Body of pancreas (tissue), 4 donors: Measurements from ENCODE around the gene NUDT17. TPM values are rescaled to one million over a fixed set of nuclear protein-coding genes. Genes with fewer than 3 reads are reported as not detected.

Experiments used
- ATAC-seq: fragments of 150-250 bp; one replicate; pipeline ENCODE4 v1.9.1; 2016
- DNase-seq, 4 donors: peaks; one replicate each; pipeline ENCODE4 v3.0.0-alpha.2; 2019
- H3K27ac ChIP-seq, 4 donors: fragments of 200-600 bp; sonication (generic); 1 replicate in 3 of 4; 2 replicates in 1 of 4; pipeline versions ENCODE4 v1.5.1 to v1.6.1; 2016 to 2019; ENCODE audit warnings: mild to moderate bottlenecking in 1 of 4, mixed read lengths in 1 of 4, moderate library complexity in 1 of 4
- H3K27me3 ChIP-seq, 2 donors: fragments of 200-600 bp; sonication (generic); one replicate each; pipeline ENCODE4 v1.6.0; 2016; ENCODE audit warnings: mild to moderate bottlenecking in 1 of 2
- H3K36me3 ChIP-seq, 2 donors: fragments of 200-600 bp; sonication (generic); replicated peaks in 1 of 2; 2 replicates each; pipeline ENCODE4 v1.5.1; 2016; ENCODE audit warnings: low read depth in 2 of 2; ENCODE audit not compliant: insufficient read depth in 1 of 2
- H3K4me1 ChIP-seq: fragments of 200-600 bp; sonication (generic); one replicate; pipeline ENCODE4 v1.6.0; 2016
- H3K4me3 ChIP-seq, 2 donors: fragments of 200-600 bp; sonication (generic); 1 replicate in 1 of 2; 2 replicates in 1 of 2; pipeline ENCODE4 v1.5.1; 2016 to 2019
- H3K9me3 ChIP-seq, 3 donors: fragments of 200-600 bp; sonication (generic); 1 replicate in 2 of 3; 2 replicates in 1 of 3; pipeline ENCODE4 v1.5.1; 2016
- POLR2A ChIP-seq, 3 donors: fragments of 450-650 bp; IDR thresholded peaks; one replicate each; pipeline ENCODE4 v1.6.1; 2016; ENCODE audit warnings: antibody characterized with exemption in 3 of 3, mild to moderate bottlenecking in 2 of 3
- WGBS, 2 donors: methylation state at CpG; one replicate each; pipeline ENCODE4 v1.1.5; 2017; 5-methylcytosine and 5-hydroxymethylcytosine counted together
- intact Hi-C: fragments of 100-400 bp; cut with DNase I; formaldehyde crosslinking; loops from one replicate; pipeline ENCODE4 v1.15.1; 2023
- total RNA-seq, 2 donors: library from RNA; depleted of rRNA; stranded (reverse); fragments of >200 nt; gene quantifications; one replicate each; pipeline ENCODE4 v1.1.0, GENCODE V29; 2016
- TF ChIP-seq, protein P1 (sequence below), 7 experiments: fragments of 450-650 bp in 4 of 7; fragments of 200-600 bp in 3 of 7; sonication (generic) in 3 of 7; IDR thresholded peaks; one replicate each; pipeline ENCODE4 v1.5.1; 2016 to 2019; ENCODE audit warnings: antibody characterized with exemption in 7 of 7

The NUDT17 gene
- total RNA-seq, 2 donors from 2014 or later, result 1.6 TPM; not detected in 1

DNA sequence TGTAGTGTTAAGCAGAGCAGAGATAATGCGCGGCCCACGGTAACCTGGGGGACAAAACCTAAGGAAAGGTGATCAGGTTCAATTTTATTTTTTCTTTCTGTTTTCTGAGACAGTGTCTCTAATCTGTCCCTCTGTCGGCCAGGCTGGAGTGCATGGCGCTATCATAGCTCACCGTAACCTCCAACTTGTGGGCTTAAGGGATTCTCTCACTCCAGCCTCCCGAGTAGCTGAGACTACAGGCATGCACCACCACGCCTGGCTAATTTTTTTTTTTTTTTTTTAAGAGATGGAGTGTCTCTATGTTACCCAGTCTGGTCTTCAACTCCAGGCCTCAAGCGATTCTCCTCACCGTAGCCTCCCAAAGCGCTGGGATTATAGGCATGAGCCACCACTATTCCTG, 41.0 kb downstream of the NUDT17 start:
- Histone ChIP-seq H3K27me3 (no peaks in the 10 kb centered on the region), H3K4me1 (peaks cover 27% of the 10 kb centered on the region), H3K4me3 (peak overlapping the region; percentile 32 to 82), H3K36me3 (no peaks in the 10 kb centered on the region), H3K27ac (no peak overlapping the region), H3K9me3 (no peaks in the 10 kb centered on the region)
- intact Hi-C loops, result no loop called here
- TF ChIP-seq, protein P1, sequence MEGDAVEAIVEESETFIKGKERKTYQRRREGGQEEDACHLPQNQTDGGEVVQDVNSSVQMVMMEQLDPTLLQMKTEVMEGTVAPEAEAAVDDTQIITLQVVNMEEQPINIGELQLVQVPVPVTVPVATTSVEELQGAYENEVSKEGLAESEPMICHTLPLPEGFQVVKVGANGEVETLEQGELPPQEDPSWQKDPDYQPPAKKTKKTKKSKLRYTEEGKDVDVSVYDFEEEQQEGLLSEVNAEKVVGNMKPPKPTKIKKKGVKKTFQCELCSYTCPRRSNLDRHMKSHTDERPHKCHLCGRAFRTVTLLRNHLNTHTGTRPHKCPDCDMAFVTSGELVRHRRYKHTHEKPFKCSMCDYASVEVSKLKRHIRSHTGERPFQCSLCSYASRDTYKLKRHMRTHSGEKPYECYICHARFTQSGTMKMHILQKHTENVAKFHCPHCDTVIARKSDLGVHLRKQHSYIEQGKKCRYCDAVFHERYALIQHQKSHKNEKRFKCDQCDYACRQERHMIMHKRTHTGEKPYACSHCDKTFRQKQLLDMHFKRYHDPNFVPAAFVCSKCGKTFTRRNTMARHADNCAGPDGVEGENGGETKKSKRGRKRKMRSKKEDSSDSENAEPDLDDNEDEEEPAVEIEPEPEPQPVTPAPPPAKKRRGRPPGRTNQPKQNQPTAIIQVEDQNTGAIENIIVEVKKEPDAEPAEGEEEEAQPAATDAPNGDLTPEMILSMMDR (IDR thresholded peaks at IDR 0.05), result no peak
- no peak for TF ChIP-seq POLR2A (IDR thresholded peaks at IDR 0.05)
- ATAC-seq (no peak), DNase-seq (peak in 1 of 4 donors; percentile 20)
- 46 to 55% methylated on average over 11 of the region's 11 CpGs for WGBS, 2 donors

DNA sequence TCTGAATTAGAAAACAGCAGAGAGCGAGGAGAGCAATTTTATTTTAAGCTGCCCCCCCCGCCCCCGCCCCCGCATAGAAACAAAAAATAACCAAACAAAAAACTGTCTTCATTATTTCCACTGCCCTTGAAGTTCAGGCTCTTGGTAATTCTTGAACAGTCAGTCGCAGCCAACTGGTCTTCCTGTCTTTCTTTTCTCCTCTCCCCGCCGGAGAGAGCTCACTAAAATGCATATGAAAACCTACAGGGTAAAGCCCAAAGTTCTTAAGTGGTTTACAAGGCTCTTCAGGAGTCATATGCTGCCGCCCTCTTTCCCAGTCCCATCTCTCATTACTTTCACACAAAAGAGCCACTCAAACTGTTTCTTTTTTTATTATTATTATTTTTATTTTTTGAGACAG, 41.4 kb downstream of the NUDT17 start:
- WGBS, 2 donors, result 71 to 82% methylated on average over 8 of the region's 8 CpGs
- no peak for ATAC-seq
- no peak for DNase-seq

DNA sequence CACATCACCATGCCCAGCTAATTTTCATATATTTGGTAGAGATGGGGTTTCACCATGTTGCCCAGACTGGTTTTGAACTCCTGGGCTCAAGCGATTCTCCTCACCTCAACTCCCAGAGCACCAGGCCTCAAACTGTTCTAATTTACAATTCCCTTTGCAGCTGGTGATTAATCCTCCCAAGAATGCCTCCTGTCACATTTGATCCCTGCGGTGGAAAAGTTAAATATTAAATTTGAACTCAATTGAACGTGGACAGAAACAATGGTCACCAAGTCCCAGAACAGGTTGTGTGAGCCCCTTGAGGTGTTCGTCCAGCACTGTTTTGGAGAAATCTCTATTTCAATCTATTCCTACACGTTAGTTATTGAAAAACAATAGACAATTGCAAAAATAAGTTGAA, 42.2 kb downstream of the NUDT17 start:
- TF ChIP-seq, protein P1 (IDR thresholded peaks at IDR 0.05), result no peak
- no peak for TF ChIP-seq POLR2A (IDR thresholded peaks at IDR 0.05)
- intact Hi-C loops, result no loop called here
- Histone ChIP-seq H3K27ac (peak overlapping the region in 3 of 4 donors; percentile 52 to 62 (median 55)), H3K4me1 (peaks cover 38% of the 10 kb centered on the region), H3K4me3 (no peak overlapping the region), H3K27me3 (no peaks in the 10 kb centered on the region), H3K36me3 (no peaks in the 10 kb centered on the region), H3K9me3 (no peaks in the 10 kb centered on the region)
- DNase-seq, result no peak
- 38 to 49% methylated on average over 5 of the region's 5 CpGs for WGBS, 2 donors
- no peak for ATAC-seq

More for the DNA sequence above, 41.4 kb downstream of the NUDT17 start:
- intact Hi-C loops, result no loop called here
- H3K27me3 ChIP-seq, result no peaks in the 10 kb centered on the region
- H3K27ac ChIP-seq, result peak overlapping the region in 2 of 4 donors; percentile 52 to 55
- H3K4me3 ChIP-seq, result no peak overlapping the region
- no peak for TF ChIP-seq POLR2A (IDR thresholded peaks at IDR 0.05)
- TF ChIP-seq, protein P1 (IDR thresholded peaks at IDR 0.05), result no peak
- H3K9me3 ChIP-seq, result no peaks in the 10 kb centered on the region
- peaks cover 31% of the 10 kb centered on the region for H3K4me1 ChIP-seq
- H3K36me3 ChIP-seq, result no peaks in the 10 kb centered on the region

DNA sequence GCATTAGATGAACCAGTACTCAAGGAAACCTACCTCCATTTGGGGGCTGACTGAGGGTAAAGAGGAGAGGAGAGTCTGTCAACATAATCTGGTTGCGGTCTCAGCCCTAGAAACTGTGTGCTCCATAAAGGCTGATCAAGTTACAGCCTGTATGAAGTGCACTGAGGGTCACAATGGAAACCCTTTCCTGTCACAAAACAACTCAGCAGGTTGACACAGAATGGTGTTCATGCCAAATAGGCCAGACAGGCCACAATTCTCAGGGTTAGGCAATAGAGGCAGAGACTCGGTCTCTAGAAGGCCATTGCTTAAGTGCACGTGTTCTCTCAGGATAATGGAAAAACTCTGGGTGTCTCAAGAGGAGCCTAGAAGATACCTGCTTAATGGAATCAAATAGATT, 44.3 kb downstream of the NUDT17 start:
- no peaks in the 10 kb centered on the region for H3K36me3 ChIP-seq
- intact Hi-C loops, result no loop called here

DNA sequence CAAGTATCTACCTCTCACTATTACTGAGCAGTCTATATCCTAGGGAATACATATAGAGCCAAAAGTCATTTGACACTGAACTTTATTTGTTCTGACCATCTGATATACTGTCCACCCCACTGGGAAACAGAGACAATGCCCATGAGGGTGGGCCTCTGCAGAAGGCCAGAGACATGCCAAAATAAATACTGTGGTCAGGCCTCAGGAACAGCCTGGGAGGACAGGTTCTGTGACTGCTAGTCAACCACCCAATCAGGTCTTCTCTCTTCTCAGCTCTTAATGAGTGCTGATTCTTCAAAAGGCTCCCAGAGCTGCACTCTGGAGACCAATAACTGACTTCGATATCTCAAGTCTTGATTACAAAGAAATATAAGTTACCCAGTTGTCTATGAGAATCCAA, 45.7 kb downstream of the NUDT17 start:
- 0 to 15% methylated on average over 1 of the region's 1 CpG for WGBS, 2 donors
- ATAC-seq, result no peak
- Histone ChIP-seq H3K27me3 (no peaks in the 10 kb centered on the region), H3K36me3 (no peaks in the 10 kb centered on the region), H3K4me1 (peaks cover 37% of the 10 kb centered on the region), H3K4me3 (no peak overlapping the region), H3K9me3 (no peaks in the 10 kb centered on the region), H3K27ac (peak overlapping the region; percentile 86 to 95 (median 92))
- intact Hi-C loops, result no loop called here
- DNase-seq, result peak in 2 of 4 donors; percentile 19 to 53
- TF ChIP-seq POLR2A (IDR thresholded peaks at IDR 0.05), result no peak
- TF ChIP-seq, protein P1 (IDR thresholded peaks at IDR 0.05), result no peak

More for the DNA sequence above, 44.3 kb downstream of the NUDT17 start:
- H3K27ac ChIP-seq, result no peak overlapping the region
- no peaks in the 10 kb centered on the region for H3K9me3 ChIP-seq
- no peak for TF ChIP-seq POLR2A (IDR thresholded peaks at IDR 0.05)
- TF ChIP-seq, protein P1 (IDR thresholded peaks at IDR 0.05), result no peak
- WGBS, 2 donors, result 77% methylated on average over 3 of the region's 3 CpGs
- no peak overlapping the region for H3K4me3 ChIP-seq
- H3K27me3 ChIP-seq, result no peaks in the 10 kb centered on the region
- H3K4me1 ChIP-seq, result peaks cover 43% of the 10 kb centered on the region
- ATAC-seq (no peak), DNase-seq (no peak)
